ENCODE results near the gene DDTL. TPM values are rescaled to one million over a fixed set of nuclear protein-coding genes. Genes with fewer than 3 reads are reported as not detected.
"Not testable (repeated sequence)": the region's sequence is repeated elsewhere in the genome, so short reads cannot be mapped to it uniquely, and the experiment has no call there.

The DDTL gene
- total RNA-seq, 4 donors from 2014 or later: 0.65 to 0.94 (median 0.88) TPM; not detected in 1

GRCh38 chr22:23969071-23969470 is 2.4 kb downstream of the DDTL start:
- TF ChIP-seq CTCF (IDR thresholded peaks at IDR 0.05; ENCODE audit: low read depth): no peak

GRCh38 chr22:23970201-23970641 is 3.5 kb downstream of the DDTL start:
- no peak for TF ChIP-seq CTCF (IDR thresholded peaks at IDR 0.05; ENCODE audit: low read depth)

- TF ChIP-seq CTCF (IDR thresholded peaks at IDR 0.05; ENCODE audit: low read depth): no peak
Measured at GRCh38 chr22:23970816-23971486, 4.3 kb downstream of the DDTL start.

GRCh38 chr22:23974345-23974744 is 7.7 kb downstream of the DDTL start, which contains the start of gene DDT:
DDT (minus strand) TSS chr22:23974441; CDS start chr22:23974414, 27 bp downstream.
- TF ChIP-seq CTCF (IDR thresholded peaks at IDR 0.05; ENCODE audit: low read depth): not testable (repeated sequence)

GRCh38 chr22:23979557-23980240 is 13.0 kb downstream of the DDTL start, which contains the start of gene GSTT2:
GSTT2 (plus strand) TSS chr22:23980134.
- not testable (repeated sequence) for TF ChIP-seq CTCF (IDR thresholded peaks at IDR 0.05; ENCODE audit: low read depth)

- no peak for TF ChIP-seq CTCF (IDR thresholded peaks at IDR 0.05; ENCODE audit: low read depth)
Measured at GRCh38 chr22:23984430-23984829, 17.7 kb downstream of the DDTL start.

- TF ChIP-seq CTCF (IDR thresholded peaks at IDR 0.05; ENCODE audit: low read depth): no peak
Measured at GRCh38 chr22:23997092-23997491, 30.4 kb downstream of the DDTL start.
